Heart left ventricle (tissue), 13 donors: ENCODE results near the gene GSK3A.

Source experiments
- CTCF ChIP-seq, 12 donors: fragments of 200-600 bp; sonication (generic) in 4 of 12; IDR thresholded peaks; one replicate each; pipeline versions ENCODE4 v1.5.0 to v1.8.0; 2018 to 2022; ENCODE audit warnings: antibody characterized with exemption in 12 of 12, mild to moderate bottlenecking in 5 of 12
- POLR2A ChIP-seq, 2 donors: fragments of 450-650 bp; IDR thresholded peaks; one replicate each; pipeline ENCODE4 v1.6.1; 2017; ENCODE audit warnings: antibody characterized with exemption in 2 of 2, mild to moderate bottlenecking in 2 of 2, moderate library complexity in 2 of 2
- donor health status: ischemic (EF 13 %, LVEDD 7.1; RV severe dilation, severe dysfunction).
- donor health status: DM: no; HTN: yes; CAD: no.
- donor health status: DM: no; HTN: no; CAD: no.
- donor health status: ischemic (EF 25% LVEDD 6.9; RV normal size, moderate dysfunction).
- donor health status: ischemic (EF 25% LVEDD 5.7; RV mildly dilated, moderate dysfunction).
- donor health status: ischemic (EF 35%, LVEDD 5.7; RV mildly dilated, moderate dysfunction).
- donor health status: nonischemic (EF 11% LVEDD 7.7; RV severe dilation, severe dysfunction).
- donor health status: DM: yes; HTN: yes; CAD: no.
- donor health status: PGD.
- donor health status: ischemic (EF 29% LVEDD 5.4; RV normal size, mild dysfunction).
- donor health status: nonischemic (EF 23%, LVEDD 6.1; RV moderate dilation, normal function).

- TF ChIP-seq CTCF (IDR thresholded peaks at IDR 0.05) (no peak), POLR2A (IDR thresholded peaks at IDR 0.05) (no peak)
Observed at GRCh38 chr19:42239544-42240220, 2.7 kb downstream of the GSK3A start.
